HepG2 (cell line): Measurements from ENCODE around the gene CLPTM1. TPM values are rescaled to one million over a fixed set of nuclear protein-coding genes. Genes with fewer than 3 reads are reported as not detected.
A peak's percentile ranks its signal among the peaks of the same experiment; 100 is the strongest.

ENCODE experiments used
- NR2F2 ChIP-seq: IDR thresholded peaks from 2 replicates; pipeline ENCODE4 v1.6.1; 2012; ENCODE audit warnings: low read depth, inconsistent platforms, borderline replicate concordance
- SIX1 ChIP-seq: sonication (generic); formaldehyde crosslinking; IDR thresholded peaks from 2 replicates; pipeline ENCODE4 v1.4.0; 2020; ENCODE audit warnings: missing genetic modification reagents, borderline replicate concordance
- SNRNP70 ChIP-seq: fragments of 200-400 bp; formaldehyde crosslinking; IDR thresholded peaks from 2 replicates; pipeline ENCODE4 v1.6.1; 2017; ENCODE audit warnings: mild to moderate bottlenecking, low read depth, low read length, moderate library complexity
- TGIF2 ChIP-seq: IDR thresholded peaks from 2 replicates; pipeline ENCODE4 v1.6.1; 2016; ENCODE audit warnings: control low read depth, missing compliant biosample characterization
- ZBED4 ChIP-seq: sonication (generic); formaldehyde crosslinking; IDR thresholded peaks from 2 replicates; pipeline ENCODE4 v1.4.0; 2020; ENCODE audit warnings: missing genetic modification reagents, borderline replicate concordance
- ZBTB33 ChIP-seq: sonication (generic); formaldehyde crosslinking; IDR thresholded peaks from 2 replicates; pipeline ENCODE4 v1.4.0; 2020; ENCODE audit warnings: missing genetic modification reagents
- ZKSCAN1 ChIP-seq: fragments of 150-350 bp; IDR thresholded peaks from 2 replicates; pipeline ENCODE4 v1.6.1; 2014; ENCODE audit warnings: low read length
- ZNF275 ChIP-seq: sonication (generic); formaldehyde crosslinking; IDR thresholded peaks from 2 replicates; pipeline ENCODE4 v1.8.0; 2022; ENCODE audit warnings: missing genetic modification reagents, mild to moderate bottlenecking, inconsistent platforms, borderline replicate concordance
- ZNF296 ChIP-seq: sonication (generic); formaldehyde crosslinking; conservative IDR thresholded peaks from 2 replicates; pipeline ENCODE4 v1.5.0; 2020; ENCODE audit warnings: mild to moderate bottlenecking, missing genetic modification reagents
- ZNF343 ChIP-seq: sonication (generic); formaldehyde crosslinking; IDR thresholded peaks from 2 replicates; pipeline ENCODE4 v1.4.0; 2020; ENCODE audit warnings: mild to moderate bottlenecking, missing genetic modification reagents
- ZNF441 ChIP-seq: sonication (generic); formaldehyde crosslinking; IDR thresholded peaks from 2 replicates; pipeline ENCODE4 v1.7.0; 2021; ENCODE audit warnings: missing genetic modification reagents, borderline replicate concordance
- ZNF775 ChIP-seq: sonication (generic); formaldehyde crosslinking; IDR thresholded peaks from 2 replicates; pipeline ENCODE4 v1.4.0; 2020; ENCODE audit warnings: missing genetic modification reagents, mild to moderate bottlenecking, moderate library complexity, borderline replicate concordance
- polyA plus RNA-seq, 8 experiments: library from polyadenylated mRNA; depleted of rRNA in 3 of 8; stranded (reverse) in 7 of 8; unstranded in 1 of 8; fragments of >200 nt; fragmentation: Illumina TruSeq in 4 of 8; extraction: Trizol in 4 of 8; gene quantifications; 2 replicates each; pipeline versions ENCODE4 v1.2.1 to v1.2.3, GENCODE V29; 2011 to 2016; ENCODE audit warnings: low read depth in 4 of 8, missing spikeins in 1 of 8, mixed read lengths in 1 of 8; ENCODE audit not compliant: insufficient read depth in 1 of 8
- total RNA-seq, 5 experiments: library from RNA; depleted of rRNA; stranded (reverse); fragments of >200 nt; fragmentation: Illumina TruSeq; extraction: Trizol; gene quantifications; 2 replicates each; pipeline ENCODE4 v1.2.3, GENCODE V29; 2016; ENCODE audit warnings: low read depth in 1 of 5
- TF ChIP-seq, protein P1 (sequence below): fragments of 450-650 bp; IDR thresholded peaks from 2 replicates; pipeline ENCODE4 v1.6.1; 2017
- TF ChIP-seq, protein P2 (sequence below): IDR thresholded peaks from 2 replicates; pipeline ENCODE4 v1.6.1; 2016; ENCODE audit warnings: low read depth, missing genetic modification reagents, missing compliant biosample characterization

CLPTM1 gene
- total and polyA plus RNA-seq, 2 of the 13 experiments (the other 11 are each of a cell fraction or from before 2014, with no cell fraction given): 34.9 to 42.8 TPM

DNA sequence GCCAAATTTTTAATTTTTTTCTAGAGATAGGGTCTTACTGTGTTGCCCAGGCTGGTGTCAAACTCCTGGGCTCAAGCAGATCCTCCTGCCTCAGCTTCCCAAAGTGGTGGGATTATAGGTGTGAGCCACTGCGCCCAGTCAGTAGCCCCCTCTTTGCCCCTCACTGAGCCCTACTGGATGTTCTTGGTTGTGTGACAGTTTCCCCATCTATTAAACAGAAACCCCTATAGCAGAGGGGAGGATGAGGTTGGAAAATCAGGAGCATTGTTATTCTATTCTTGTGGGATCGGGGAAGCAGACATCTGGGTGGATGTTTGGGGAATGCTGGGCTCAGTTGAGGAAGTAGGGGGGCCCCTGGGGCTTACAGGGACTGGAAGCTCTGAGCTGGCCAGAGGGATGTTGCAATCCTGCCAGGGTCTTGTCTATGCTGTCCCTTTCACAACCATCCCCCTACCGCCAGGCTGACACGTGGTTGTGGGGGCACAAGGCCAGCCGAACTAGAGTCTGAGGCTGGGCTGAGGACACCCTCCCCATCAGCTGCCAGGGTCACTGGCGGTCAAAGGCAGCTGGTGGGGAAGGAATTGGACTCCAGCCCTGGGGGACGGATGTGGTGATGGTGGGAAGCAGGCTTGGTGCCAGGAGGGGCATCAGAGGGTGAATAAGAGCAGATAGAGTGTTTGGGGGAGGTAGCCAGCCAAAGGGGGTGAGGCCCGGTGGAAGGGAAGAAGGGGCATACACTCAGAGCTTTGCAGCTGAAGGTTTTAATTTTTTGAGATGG lies 29.9 kb upstream of the CLPTM1 start (continued):
- TF ChIP-seq ZNF343 (0 out of 2 replicates have a peak, but pooled peaks have one; percentile 12), ZNF296 (CRISPR knock-in tag) (peak; percentile 88; the same call in 1 of the 2 replicates), ZNF441 (peak; percentile 64; the same call in 1 of the 2 replicates), SIX1 (CRISPR knock-in tag) (peak; percentile 71; the same call in 1 of the 2 replicates), ZNF275 (CRISPR knock-in tag) (peak; percentile 83; the same call in 1 of the 2 replicates), ZBTB33 (CRISPR knock-in tag) (peak; percentile 82), ZKSCAN1 (no peak), TGIF2 (CRISPR knock-in tag) (peak; percentile 91), ZBED4 (CRISPR knock-in tag) (peak; percentile 43; the same call in 1 of the 2 replicates), NR2F2 (peak; percentile 91; the same call in 1 of the 2 replicates), SNRNP70 (no peak), ZNF775 (CRISPR knock-in tag) (no peak)
- TF ChIP-seq, protein P1, sequence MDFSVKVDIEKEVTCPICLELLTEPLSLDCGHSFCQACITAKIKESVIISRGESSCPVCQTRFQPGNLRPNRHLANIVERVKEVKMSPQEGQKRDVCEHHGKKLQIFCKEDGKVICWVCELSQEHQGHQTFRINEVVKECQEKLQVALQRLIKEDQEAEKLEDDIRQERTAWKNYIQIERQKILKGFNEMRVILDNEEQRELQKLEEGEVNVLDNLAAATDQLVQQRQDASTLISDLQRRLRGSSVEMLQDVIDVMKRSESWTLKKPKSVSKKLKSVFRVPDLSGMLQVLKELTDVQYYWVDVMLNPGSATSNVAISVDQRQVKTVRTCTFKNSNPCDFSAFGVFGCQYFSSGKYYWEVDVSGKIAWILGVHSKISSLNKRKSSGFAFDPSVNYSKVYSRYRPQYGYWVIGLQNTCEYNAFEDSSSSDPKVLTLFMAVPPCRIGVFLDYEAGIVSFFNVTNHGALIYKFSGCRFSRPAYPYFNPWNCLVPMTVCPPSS: no peak
- TF ChIP-seq, protein P2, sequence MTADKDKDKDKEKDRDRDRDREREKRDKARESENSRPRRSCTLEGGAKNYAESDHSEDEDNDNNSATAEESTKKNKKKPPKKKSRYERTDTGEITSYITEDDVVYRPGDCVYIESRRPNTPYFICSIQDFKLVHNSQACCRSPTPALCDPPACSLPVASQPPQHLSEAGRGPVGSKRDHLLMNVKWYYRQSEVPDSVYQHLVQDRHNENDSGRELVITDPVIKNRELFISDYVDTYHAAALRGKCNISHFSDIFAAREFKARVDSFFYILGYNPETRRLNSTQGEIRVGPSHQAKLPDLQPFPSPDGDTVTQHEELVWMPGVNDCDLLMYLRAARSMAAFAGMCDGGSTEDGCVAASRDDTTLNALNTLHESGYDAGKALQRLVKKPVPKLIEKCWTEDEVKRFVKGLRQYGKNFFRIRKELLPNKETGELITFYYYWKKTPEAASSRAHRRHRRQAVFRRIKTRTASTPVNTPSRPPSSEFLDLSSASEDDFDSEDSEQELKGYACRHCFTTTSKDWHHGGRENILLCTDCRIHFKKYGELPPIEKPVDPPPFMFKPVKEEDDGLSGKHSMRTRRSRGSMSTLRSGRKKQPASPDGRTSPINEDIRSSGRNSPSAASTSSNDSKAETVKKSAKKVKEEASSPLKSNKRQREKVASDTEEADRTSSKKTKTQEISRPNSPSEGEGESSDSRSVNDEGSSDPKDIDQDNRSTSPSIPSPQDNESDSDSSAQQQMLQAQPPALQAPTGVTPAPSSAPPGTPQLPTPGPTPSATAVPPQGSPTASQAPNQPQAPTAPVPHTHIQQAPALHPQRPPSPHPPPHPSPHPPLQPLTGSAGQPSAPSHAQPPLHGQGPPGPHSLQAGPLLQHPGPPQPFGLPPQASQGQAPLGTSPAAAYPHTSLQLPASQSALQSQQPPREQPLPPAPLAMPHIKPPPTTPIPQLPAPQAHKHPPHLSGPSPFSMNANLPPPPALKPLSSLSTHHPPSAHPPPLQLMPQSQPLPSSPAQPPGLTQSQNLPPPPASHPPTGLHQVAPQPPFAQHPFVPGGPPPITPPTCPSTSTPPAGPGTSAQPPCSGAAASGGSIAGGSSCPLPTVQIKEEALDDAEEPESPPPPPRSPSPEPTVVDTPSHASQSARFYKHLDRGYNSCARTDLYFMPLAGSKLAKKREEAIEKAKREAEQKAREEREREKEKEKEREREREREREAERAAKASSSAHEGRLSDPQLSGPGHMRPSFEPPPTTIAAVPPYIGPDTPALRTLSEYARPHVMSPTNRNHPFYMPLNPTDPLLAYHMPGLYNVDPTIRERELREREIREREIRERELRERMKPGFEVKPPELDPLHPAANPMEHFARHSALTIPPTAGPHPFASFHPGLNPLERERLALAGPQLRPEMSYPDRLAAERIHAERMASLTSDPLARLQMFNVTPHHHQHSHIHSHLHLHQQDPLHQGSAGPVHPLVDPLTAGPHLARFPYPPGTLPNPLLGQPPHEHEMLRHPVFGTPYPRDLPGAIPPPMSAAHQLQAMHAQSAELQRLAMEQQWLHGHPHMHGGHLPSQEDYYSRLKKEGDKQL: peak; percentile 95
